ENCODE data around the gene GK2. TPM values are rescaled to one million over a fixed set of nuclear protein-coding genes. Genes with fewer than 3 reads are reported as not detected.

Gene GK2
- total RNA-seq, 4 donors from 2014 or later, result not detected

DNA sequence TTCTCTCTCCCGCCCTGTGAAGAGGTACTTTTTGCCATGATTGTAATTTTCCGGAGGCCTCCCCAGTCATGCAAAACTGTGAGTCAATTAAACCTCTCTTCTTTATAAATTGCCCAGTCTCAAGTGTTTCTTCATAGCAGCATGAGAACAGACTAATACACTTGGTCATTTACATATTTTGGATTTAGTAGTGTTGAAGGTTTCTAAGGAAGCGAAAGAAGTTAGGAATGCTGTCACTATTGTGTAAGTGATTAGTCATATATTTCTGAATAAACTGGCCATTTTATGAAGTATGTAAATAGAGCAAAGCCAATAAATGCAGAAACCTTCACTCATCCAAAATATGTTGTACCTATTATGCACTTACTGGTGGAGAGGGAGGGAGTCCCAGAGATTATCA, 34.4 kb upstream of the GK2 start:
- Histone ChIP-seq H3K27ac (no peak overlapping the region), H3K27me3 (no peaks in the 10 kb centered on the region), H3K9me3 (no peaks in the 10 kb centered on the region), H3K4me1 (no peaks in the 10 kb centered on the region), H3K4me3 (no peak overlapping the region), H3K36me3 (no peaks in the 10 kb centered on the region)
- TF ChIP-seq, protein P1, sequence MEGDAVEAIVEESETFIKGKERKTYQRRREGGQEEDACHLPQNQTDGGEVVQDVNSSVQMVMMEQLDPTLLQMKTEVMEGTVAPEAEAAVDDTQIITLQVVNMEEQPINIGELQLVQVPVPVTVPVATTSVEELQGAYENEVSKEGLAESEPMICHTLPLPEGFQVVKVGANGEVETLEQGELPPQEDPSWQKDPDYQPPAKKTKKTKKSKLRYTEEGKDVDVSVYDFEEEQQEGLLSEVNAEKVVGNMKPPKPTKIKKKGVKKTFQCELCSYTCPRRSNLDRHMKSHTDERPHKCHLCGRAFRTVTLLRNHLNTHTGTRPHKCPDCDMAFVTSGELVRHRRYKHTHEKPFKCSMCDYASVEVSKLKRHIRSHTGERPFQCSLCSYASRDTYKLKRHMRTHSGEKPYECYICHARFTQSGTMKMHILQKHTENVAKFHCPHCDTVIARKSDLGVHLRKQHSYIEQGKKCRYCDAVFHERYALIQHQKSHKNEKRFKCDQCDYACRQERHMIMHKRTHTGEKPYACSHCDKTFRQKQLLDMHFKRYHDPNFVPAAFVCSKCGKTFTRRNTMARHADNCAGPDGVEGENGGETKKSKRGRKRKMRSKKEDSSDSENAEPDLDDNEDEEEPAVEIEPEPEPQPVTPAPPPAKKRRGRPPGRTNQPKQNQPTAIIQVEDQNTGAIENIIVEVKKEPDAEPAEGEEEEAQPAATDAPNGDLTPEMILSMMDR (IDR thresholded peaks at IDR 0.05), result no peak
- no peak for TF ChIP-seq EP300 (IDR thresholded peaks at IDR 0.05)
- no peak for TF ChIP-seq POLR2AphosphoS5 (IDR thresholded peaks at IDR 0.05)
- TF ChIP-seq POLR2A (IDR thresholded peaks at IDR 0.05), result no peak
- DNase-seq (ENCODE audit: low spot score in 2 of 2), result no peak
- WGBS, result 98% methylated on average over 3 of the region's 3 CpGs

DNA sequence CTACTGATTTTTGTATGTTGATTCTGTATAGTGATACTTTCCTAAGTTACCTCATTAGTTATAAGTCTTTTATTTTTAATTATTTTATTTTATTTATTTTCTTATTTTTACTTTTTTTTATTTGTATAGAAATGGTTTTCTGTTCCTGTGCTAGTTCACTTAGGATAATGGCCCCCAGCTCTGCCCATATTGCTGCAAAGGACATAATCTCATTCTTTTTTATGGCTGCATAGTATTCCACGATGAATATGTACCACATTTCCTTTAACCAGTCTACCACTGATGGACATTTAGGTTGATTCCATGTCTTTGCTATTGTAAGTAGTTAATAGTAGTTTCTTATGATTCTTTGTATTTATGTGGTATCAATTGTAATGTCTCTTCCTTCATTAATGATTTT, 31.5 kb upstream of the GK2 start:
- no peak overlapping the region for H3K4me3 ChIP-seq
- TF ChIP-seq, protein P1 (IDR thresholded peaks at IDR 0.05), result no peak
- TF ChIP-seq EP300 (IDR thresholded peaks at IDR 0.05) (no peak), POLR2AphosphoS5 (IDR thresholded peaks at IDR 0.05) (no peak), POLR2A (IDR thresholded peaks at IDR 0.05) (no peak)
- DNase-seq (ENCODE audit: low spot score in 2 of 2), result no peak
- no peaks in the 10 kb centered on the region for H3K27me3 ChIP-seq
- 95% methylated on average over 1 of the region's 1 CpG for WGBS
- H3K9me3 ChIP-seq, result no peaks in the 10 kb centered on the region
- H3K27ac ChIP-seq, result no peak overlapping the region
- H3K36me3 ChIP-seq, result no peaks in the 10 kb centered on the region
- no peaks in the 10 kb centered on the region for H3K4me1 ChIP-seq

DNA sequence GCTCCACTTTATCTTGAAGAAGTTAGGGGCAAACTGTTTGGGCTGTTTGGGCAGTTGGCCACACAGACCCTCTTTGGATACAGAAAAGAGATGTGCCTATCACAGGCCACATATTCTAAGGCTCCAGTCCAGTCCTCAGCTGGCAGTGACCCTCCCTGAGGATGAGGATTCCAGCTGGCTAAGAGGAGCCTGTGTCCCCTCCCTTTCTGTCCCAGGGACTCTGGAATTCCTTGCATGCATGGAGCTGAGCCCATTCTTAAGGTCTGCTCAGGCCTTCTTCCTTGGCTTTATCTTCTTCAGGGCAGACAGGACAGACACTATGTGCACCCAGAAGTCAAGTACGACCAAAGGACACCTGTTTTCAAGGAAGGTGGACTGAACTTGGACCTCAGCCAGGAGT, 23.8 kb upstream of the GK2 start:
- no peak for DNase-seq (ENCODE audit: low spot score in 2 of 2)
- Histone ChIP-seq H3K27ac (no peak overlapping the region), H3K27me3 (no peaks in the 10 kb centered on the region), H3K36me3 (no peaks in the 10 kb centered on the region), H3K4me1 (peaks cover 6% of the 10 kb centered on the region), H3K4me3 (no peak overlapping the region), H3K9me3 (no peaks in the 10 kb centered on the region)
- 89% methylated on average over 1 of the region's 1 CpG for WGBS
- TF ChIP-seq EP300 (IDR thresholded peaks at IDR 0.05) (no peak), POLR2A (IDR thresholded peaks at IDR 0.05) (no peak), POLR2AphosphoS5 (IDR thresholded peaks at IDR 0.05) (no peak)
- TF ChIP-seq, protein P1 (IDR thresholded peaks at IDR 0.05), result no peak

DNA sequence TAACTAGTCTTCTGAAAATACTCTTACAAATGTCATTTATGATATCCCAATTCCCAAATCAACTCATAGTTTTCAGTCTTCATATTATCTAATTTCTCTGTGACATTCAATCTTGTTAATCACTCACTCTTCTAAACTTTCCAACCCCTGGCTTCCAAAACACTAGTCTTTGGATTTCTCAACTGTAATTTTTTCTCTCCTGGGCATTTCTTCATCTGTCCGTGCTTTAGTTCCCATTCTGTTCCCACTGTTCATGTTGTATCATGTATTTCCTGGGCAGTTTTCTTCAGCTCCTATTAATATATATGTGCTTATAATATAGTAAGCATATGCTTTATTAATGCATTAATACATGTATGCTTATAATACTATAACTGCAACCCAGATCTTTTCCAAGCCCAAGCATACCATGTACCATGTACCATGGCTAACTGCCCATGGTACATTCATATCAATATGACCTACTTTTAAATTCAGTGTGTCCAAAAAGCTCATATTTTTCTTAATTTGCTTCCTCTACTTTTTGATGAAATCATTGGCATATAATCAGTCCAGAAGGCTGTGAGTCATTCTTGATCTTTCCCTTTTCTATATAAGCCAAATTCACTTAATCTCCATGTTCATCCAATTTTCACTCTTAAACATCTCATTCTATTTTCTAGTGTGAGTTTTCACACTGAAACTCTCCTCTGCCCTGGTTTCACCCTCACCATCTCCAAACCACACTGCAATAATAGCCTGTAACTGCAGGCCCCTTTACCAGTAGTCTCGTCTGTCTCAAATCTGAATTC, 21.3 kb upstream of the GK2 start:
- DNase-seq (ENCODE audit: low spot score in 2 of 2), result no peak
- H3K27ac ChIP-seq, result peak overlapping the region; percentile 45
- no peaks in the 10 kb centered on the region for H3K9me3 ChIP-seq
- H3K4me3 ChIP-seq, result no peak overlapping the region
- WGBS, result 28% methylated on average over 2 of the region's 2 CpGs
- peaks cover 6% of the 10 kb centered on the region for H3K4me1 ChIP-seq
- no peak for TF ChIP-seq POLR2AphosphoS5 (IDR thresholded peaks at IDR 0.05)
- no peak for TF ChIP-seq EP300 (IDR thresholded peaks at IDR 0.05)
- TF ChIP-seq POLR2A (IDR thresholded peaks at IDR 0.05), result no peak
- TF ChIP-seq, protein P1 (IDR thresholded peaks at IDR 0.05), result no peak
- no peaks in the 10 kb centered on the region for H3K36me3 ChIP-seq
- no peaks in the 10 kb centered on the region for H3K27me3 ChIP-seq

DNA sequence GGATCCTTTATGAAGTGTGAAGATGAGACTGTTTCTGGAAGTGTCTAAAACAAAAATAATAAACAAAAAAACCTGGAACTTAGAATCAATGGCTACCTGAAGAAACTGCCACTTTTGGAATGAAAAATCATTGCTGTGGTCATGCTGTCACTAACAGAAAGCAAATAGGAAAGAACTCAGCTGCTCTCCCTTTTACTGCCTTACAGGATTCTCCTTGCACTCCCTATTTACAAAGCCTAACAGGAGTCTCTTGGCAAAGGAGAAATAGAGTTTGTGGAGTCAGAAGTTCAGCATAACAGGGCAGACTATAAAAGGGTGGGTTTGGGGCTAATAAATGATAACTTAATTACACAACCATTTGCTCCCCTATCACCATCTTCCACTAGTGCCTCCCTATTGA, 19.0 kb upstream of the GK2 start:
- H3K27ac ChIP-seq, result no peak overlapping the region
- H3K27me3 ChIP-seq, result no peaks in the 10 kb centered on the region
- no peak for TF ChIP-seq POLR2A (IDR thresholded peaks at IDR 0.05)
- TF ChIP-seq, protein P1 (IDR thresholded peaks at IDR 0.05), result no peak
- no peak for TF ChIP-seq EP300 (IDR thresholded peaks at IDR 0.05)
- TF ChIP-seq POLR2AphosphoS5 (IDR thresholded peaks at IDR 0.05), result no peak
- H3K36me3 ChIP-seq, result no peaks in the 10 kb centered on the region
- no peak overlapping the region for H3K4me3 ChIP-seq
- H3K9me3 ChIP-seq, result no peaks in the 10 kb centered on the region
- H3K4me1 ChIP-seq, result peaks cover 6% of the 10 kb centered on the region
- DNase-seq (ENCODE audit: low spot score in 2 of 2), result no peak
